Measurements from ENCODE around the gene NFATC1.

Gene NFATC1

GRCh38 chr18:79515331-79515730 is 119.6 kb downstream of the NFATC1 start:
- Histone ChIP-seq H3K27ac (ENCODE audit: low read length) (no peak overlapping the region), H3K9me3 (ENCODE audit: insufficient read depth, low read length, severe bottlenecking) (no peaks in the 10 kb centered on the region), H2AFZ (ENCODE audit: low read depth, low read length) (no peak overlapping the region), H3K4me3 (ENCODE audit: low read depth in 1 of 2, low read length in 2 of 2) (no peak overlapping the region), H4K20me1 (ENCODE audit: insufficient read depth, low read length) (no peaks in the 10 kb centered on the region; the same call in 1 of the 2 replicates), H3K79me2 (ENCODE audit: insufficient read depth, low read length) (no peaks in the 10 kb centered on the region), H3K4me1 (ENCODE audit: insufficient read depth, low read length) (no peaks in the 10 kb centered on the region), H3K4me2 (ENCODE audit: insufficient read depth, low read length) (no peak overlapping the region), H3K27me3 (ENCODE audit: insufficient read depth, low read length, poor library complexity) (no peaks in the 10 kb centered on the region), H3K36me3 (ENCODE audit: insufficient read depth, low read length) (peaks cover 4% of the 10 kb centered on the region), H3K9ac (ENCODE audit: low read depth, low read length) (no peak overlapping the region)
- no peak for TF ChIP-seq CTCF (IDR thresholded peaks at IDR 0.05; ENCODE audit: borderline replicate concordance, extremely low read depth, low read length, poor library complexity, severe bottlenecking)
- no peak for TF ChIP-seq EZH2 (IDR thresholded peaks at IDR 0.05; ENCODE audit: borderline replicate concordance, low read depth, low read length, severe bottlenecking)
- DNase-seq (no peak), ATAC-seq (ENCODE audit: insufficient read depth, low read depth) (no peak)

- H3K4me2 ChIP-seq (ENCODE audit: insufficient read depth, low read length) = no peak overlapping the region
- ATAC-seq (ENCODE audit: insufficient read depth, low read depth) (no peak), DNase-seq (no peak)
- no peak overlapping the region for H3K27ac ChIP-seq (ENCODE audit: low read length)
- no peak overlapping the region for H3K9ac ChIP-seq (ENCODE audit: low read depth, low read length)
- no peaks in the 10 kb centered on the region for H3K27me3 ChIP-seq (ENCODE audit: insufficient read depth, low read length, poor library complexity)
- no peaks in the 10 kb centered on the region; the same call in 1 of the 2 replicates for H4K20me1 ChIP-seq (ENCODE audit: insufficient read depth, low read length)
- TF ChIP-seq CTCF (IDR thresholded peaks at IDR 0.05; ENCODE audit: borderline replicate concordance, extremely low read depth, low read length, poor library complexity, severe bottlenecking) = no peak
- no peaks in the 10 kb centered on the region for H3K79me2 ChIP-seq (ENCODE audit: insufficient read depth, low read length)
- H3K4me1 ChIP-seq (ENCODE audit: insufficient read depth, low read length) = no peaks in the 10 kb centered on the region
- H2AFZ ChIP-seq (ENCODE audit: low read depth, low read length) = no peak overlapping the region
- H3K36me3 ChIP-seq (ENCODE audit: insufficient read depth, low read length) = peaks cover 4% of the 10 kb centered on the region
- H3K9me3 ChIP-seq (ENCODE audit: insufficient read depth, low read length, severe bottlenecking) = no peaks in the 10 kb centered on the region
- no peak overlapping the region for H3K4me3 ChIP-seq (ENCODE audit: low read depth in 1 of 2, low read length in 2 of 2)
Observed at GRCh38 chr18:79515944-79516351, 120.2 kb downstream of the NFATC1 start.

DNA sequence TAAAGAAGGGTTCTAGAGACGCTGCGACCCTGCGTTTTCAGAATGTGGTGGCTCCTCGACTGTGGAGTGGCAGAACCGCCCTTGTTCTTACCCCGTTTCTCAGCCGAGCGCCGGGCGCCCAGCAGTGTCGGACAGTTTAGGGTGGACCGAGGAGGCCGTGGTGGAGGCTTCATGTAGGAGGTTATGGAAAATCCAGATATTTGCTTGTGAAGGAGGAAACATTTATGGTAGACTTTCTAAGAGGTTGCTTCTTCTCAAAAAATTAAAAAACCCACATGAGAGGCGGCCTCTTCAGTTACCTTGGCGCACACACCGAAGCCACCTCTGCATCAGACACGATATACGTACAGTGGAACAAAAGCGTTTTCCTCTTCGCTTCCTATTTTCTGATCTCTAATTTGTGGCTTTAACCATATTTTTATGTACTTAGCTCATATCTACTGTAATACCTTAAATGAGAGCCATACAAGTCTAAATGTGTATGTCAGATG is 120.8 kb downstream of the NFATC1 start:
- Histone ChIP-seq H3K4me1 (ENCODE audit: insufficient read depth, low read length) (peaks cover 3% of the 10 kb centered on the region; the same call in 1 of the 2 replicates), H2AFZ (ENCODE audit: low read depth, low read length) (no peak overlapping the region), H3K27ac (ENCODE audit: low read length) (no peak overlapping the region), H3K79me2 (ENCODE audit: insufficient read depth, low read length) (no peaks in the 10 kb centered on the region), H3K27me3 (ENCODE audit: insufficient read depth, low read length, poor library complexity) (no peaks in the 10 kb centered on the region), H3K9ac (ENCODE audit: low read depth, low read length) (no peak overlapping the region), H3K4me2 (ENCODE audit: insufficient read depth, low read length) (no peak overlapping the region), H4K20me1 (ENCODE audit: insufficient read depth, low read length) (no peaks in the 10 kb centered on the region; the same call in 1 of the 2 replicates), H3K9me3 (ENCODE audit: insufficient read depth, low read length, severe bottlenecking) (no peaks in the 10 kb centered on the region), H3K36me3 (ENCODE audit: insufficient read depth, low read length) (peaks cover 4% of the 10 kb centered on the region), H3K4me3 (ENCODE audit: low read depth in 1 of 2, low read length in 2 of 2) (no peak overlapping the region)
- ATAC-seq (ENCODE audit: insufficient read depth, low read depth) (no peak), DNase-seq (no peak)
- no peak for TF ChIP-seq CTCF (IDR thresholded peaks at IDR 0.05; ENCODE audit: borderline replicate concordance, extremely low read depth, low read length, poor library complexity, severe bottlenecking)
- TF ChIP-seq EZH2 (IDR thresholded peaks at IDR 0.05; ENCODE audit: borderline replicate concordance, low read depth, low read length, severe bottlenecking) = no peak

All from DND-41 (cell line).